ENCODE results near the gene HS6ST3. TPM values are rescaled to one million over a fixed set of nuclear protein-coding genes. Genes with fewer than 3 reads are reported as not detected.

The HS6ST3 gene
- total RNA-seq, 4 donors from 2014 or later: 0.16 to 0.27 TPM; not detected in 2

GRCh38 chr13:96481482-96481881, 391.6 kb downstream of the HS6ST3 start:
- H3K27ac ChIP-seq: no peak overlapping the region
- no peaks in the 10 kb centered on the region for H3K27me3 ChIP-seq
- no peaks in the 10 kb centered on the region for H3K36me3 ChIP-seq
- H3K9me3 ChIP-seq: no peaks in the 10 kb centered on the region
- TF ChIP-seq EP300 (IDR thresholded peaks at IDR 0.05; ENCODE audit: low read depth) (no peak), POLR2A (IDR thresholded peaks at IDR 0.05) (no peak), POLR2AphosphoS5 (IDR thresholded peaks at IDR 0.05) (no peak), CTCF (IDR thresholded peaks at IDR 0.05) (no peak)
- H3K4me1 ChIP-seq: no peaks in the 10 kb centered on the region
- in situ Hi-C loops (cut with MboI; ENCODE audit: low pct_ligation_motif_present in 1 of 4, low pct_unique_long_range_greater_than_20kb in 1 of 4, low sequenced_read_pairs in 3 of 4): no loop called here
- no peak overlapping the region for H3K4me3 ChIP-seq
- DNase-seq: no peak
- intact Hi-C loops (cut with DNase I; ENCODE audit: low total_unique reads): loop anchor here (10.0 kb wide), 1 partner anchor 1307 kb away; no protein-coding TSS in a partner anchor
- 71 to 81% methylated on average over 3 to 6 of the region's 6 CpGs for WGBS, 2 donors (ENCODE audit: low coverage in 1 of 2)

- TF ChIP-seq CTCF (IDR thresholded peaks at IDR 0.05) (no peak), POLR2A (IDR thresholded peaks at IDR 0.05) (no peak), POLR2AphosphoS5 (IDR thresholded peaks at IDR 0.05) (no peak), EP300 (IDR thresholded peaks at IDR 0.05; ENCODE audit: low read depth) (no peak)
- no peaks in the 10 kb centered on the region for H3K4me1 ChIP-seq
- 86 to 90% methylated on average over 2 to 5 of the region's 5 CpGs for WGBS, 2 donors (ENCODE audit: low coverage in 1 of 2)
- intact Hi-C loops (cut with DNase I; ENCODE audit: low total_unique reads) (no loop called here), in situ Hi-C loops (cut with MboI; ENCODE audit: low pct_ligation_motif_present in 1 of 4, low pct_unique_long_range_greater_than_20kb in 1 of 4, low sequenced_read_pairs in 3 of 4) (no loop called here)
- no peak overlapping the region for H3K27ac ChIP-seq
- no peaks in the 10 kb centered on the region for H3K36me3 ChIP-seq
- no peaks in the 10 kb centered on the region for H3K9me3 ChIP-seq
- H3K4me3 ChIP-seq: no peak overlapping the region
- H3K27me3 ChIP-seq: no peaks in the 10 kb centered on the region
- DNase-seq: no peak
Observed at GRCh38 chr13:96490496-96490989, 400.6 kb downstream of the HS6ST3 start.

- H3K27ac ChIP-seq: no peak overlapping the region
- in situ Hi-C loops (cut with MboI; ENCODE audit: low pct_ligation_motif_present in 1 of 4, low pct_unique_long_range_greater_than_20kb in 1 of 4, low sequenced_read_pairs in 3 of 4): no loop called here
- TF ChIP-seq EP300 (IDR thresholded peaks at IDR 0.05; ENCODE audit: low read depth): no peak
- TF ChIP-seq POLR2A (IDR thresholded peaks at IDR 0.05): no peak
- no peak for TF ChIP-seq POLR2AphosphoS5 (IDR thresholded peaks at IDR 0.05)
- no peak for TF ChIP-seq CTCF (IDR thresholded peaks at IDR 0.05)
- no peaks in the 10 kb centered on the region for H3K27me3 ChIP-seq
- H3K4me3 ChIP-seq: no peak overlapping the region
- H3K9me3 ChIP-seq: no peaks in the 10 kb centered on the region
- H3K4me1 ChIP-seq: no peaks in the 10 kb centered on the region
- 77 to 79% methylated on average over 2 of the region's 2 CpGs for WGBS, 2 donors (ENCODE audit: low coverage in 1 of 2)
- intact Hi-C loops (cut with DNase I; ENCODE audit: low total_unique reads): no loop called here
- H3K36me3 ChIP-seq: no peaks in the 10 kb centered on the region
- DNase-seq: no peak
Observed at GRCh38 chr13:96491103-96491502, 401.2 kb downstream of the HS6ST3 start.

- H3K27ac ChIP-seq: no peak overlapping the region
- 63% methylated on average over 4 of the region's 4 CpGs; no CpG with 5 or more reads in 1 of the 2 donors for WGBS, 2 donors (ENCODE audit: low coverage in 1 of 2)
- H3K27me3 ChIP-seq: no peaks in the 10 kb centered on the region
- H3K36me3 ChIP-seq: no peaks in the 10 kb centered on the region
- no peak overlapping the region for H3K4me3 ChIP-seq
- no peak for DNase-seq
- TF ChIP-seq POLR2A (IDR thresholded peaks at IDR 0.05): no peak
- TF ChIP-seq POLR2AphosphoS5 (IDR thresholded peaks at IDR 0.05): no peak
- no peak for TF ChIP-seq CTCF (IDR thresholded peaks at IDR 0.05)
- no peak for TF ChIP-seq EP300 (IDR thresholded peaks at IDR 0.05; ENCODE audit: low read depth)
- H3K4me1 ChIP-seq: no peaks in the 10 kb centered on the region
- no peaks in the 10 kb centered on the region for H3K9me3 ChIP-seq
- in situ Hi-C loops (cut with MboI; ENCODE audit: low pct_ligation_motif_present in 1 of 4, low pct_unique_long_range_greater_than_20kb in 1 of 4, low sequenced_read_pairs in 3 of 4): no loop called here
- intact Hi-C loops (cut with DNase I; ENCODE audit: low total_unique reads): no loop called here
Observed at GRCh38 chr13:96492766-96493165, 402.9 kb downstream of the HS6ST3 start.

All from transverse colon (tissue), 4 donors.